NCI-H2107 treated with DMSO at 0.1 percent for 48 hours (cell line): ENCODE measurements around the gene ASB8.
"Not testable (repeated sequence)": the region's sequence is repeated elsewhere in the genome, so short reads cannot be mapped to it uniquely, and the experiment has no call there.

ENCODE experiments used
- DNase-seq: peaks from one replicate; lab custom pipeline; 2025; ENCODE audit not compliant: unreplicated experiment; lab: John Stamatoyannopoulos, UW

ASB8 gene

GRCh38 chr12:48183091-48183875 lies 26.0 kb upstream of the ASB8 start, which contains the start of gene CCDC184:
CCDC184 (plus strand) TSS chr12:48183644; CDS start chr12:48184123, 479 bp downstream.
- DNase-seq: peak; percentile 35

- no peak for DNase-seq
Measured at GRCh38 chr12:48182631-48183030, 25.3 kb upstream of the ASB8 start.

- no peak for DNase-seq
Measured at GRCh38 chr12:48180857-48181495, 23.7 kb upstream of the ASB8 start.

GRCh38 chr12:48180424-48180823 lies 23.1 kb upstream of the ASB8 start:
- no peak for DNase-seq

GRCh38 chr12:48179466-48179865 lies 22.2 kb upstream of the ASB8 start:
- DNase-seq: no peak

- DNase-seq: no peak
Measured at GRCh38 chr12:48177982-48178381, 20.7 kb upstream of the ASB8 start.

- DNase-seq: no peak
Measured at GRCh38 chr12:48176417-48176751, 19.1 kb upstream of the ASB8 start.

GRCh38 chr12:48175613-48176416 lies 18.5 kb upstream of the ASB8 start:
- peak; percentile 30 for DNase-seq

GRCh38 chr12:48169011-48169410 lies 11.7 kb upstream of the ASB8 start:
- no peak for DNase-seq

- DNase-seq: peak; percentile 52
Measured at GRCh38 chr12:48165089-48165981, 8.0 kb upstream of the ASB8 start.

- DNase-seq: no peak
Measured at GRCh38 chr12:48164451-48164850, 7.1 kb upstream of the ASB8 start.

GRCh38 chr12:48163150-48163747 lies 5.9 kb upstream of the ASB8 start:
- no peak for DNase-seq

- DNase-seq: no peak
Measured at GRCh38 chr12:48160807-48161206, 3.5 kb upstream of the ASB8 start.

- no peak for DNase-seq
Measured at GRCh38 chr12:48160046-48160445, 2.7 kb upstream of the ASB8 start.

- no peak for DNase-seq
Measured at GRCh38 chr12:48157889-48158370, 615 bp upstream of the ASB8 start.

GRCh38 chr12:48156652-48157017 lies 680 bp downstream of the ASB8 start:
- DNase-seq: no peak

GRCh38 chr12:48155786-48156185 lies 1.5 kb downstream of the ASB8 start:
- DNase-seq: not testable (repeated sequence)

- DNase-seq: no peak
Measured at GRCh38 chr12:48151103-48151771, 6.1 kb downstream of the ASB8 start.

GRCh38 chr12:48145981-48146380 lies 11.3 kb downstream of the ASB8 start:
- DNase-seq: no peak

- DNase-seq: no peak
Measured at GRCh38 chr12:48143898-48144297, 13.4 kb downstream of the ASB8 start.
